ENCODE data around the gene KIAA0825.

KIAA0825 gene, protein sequence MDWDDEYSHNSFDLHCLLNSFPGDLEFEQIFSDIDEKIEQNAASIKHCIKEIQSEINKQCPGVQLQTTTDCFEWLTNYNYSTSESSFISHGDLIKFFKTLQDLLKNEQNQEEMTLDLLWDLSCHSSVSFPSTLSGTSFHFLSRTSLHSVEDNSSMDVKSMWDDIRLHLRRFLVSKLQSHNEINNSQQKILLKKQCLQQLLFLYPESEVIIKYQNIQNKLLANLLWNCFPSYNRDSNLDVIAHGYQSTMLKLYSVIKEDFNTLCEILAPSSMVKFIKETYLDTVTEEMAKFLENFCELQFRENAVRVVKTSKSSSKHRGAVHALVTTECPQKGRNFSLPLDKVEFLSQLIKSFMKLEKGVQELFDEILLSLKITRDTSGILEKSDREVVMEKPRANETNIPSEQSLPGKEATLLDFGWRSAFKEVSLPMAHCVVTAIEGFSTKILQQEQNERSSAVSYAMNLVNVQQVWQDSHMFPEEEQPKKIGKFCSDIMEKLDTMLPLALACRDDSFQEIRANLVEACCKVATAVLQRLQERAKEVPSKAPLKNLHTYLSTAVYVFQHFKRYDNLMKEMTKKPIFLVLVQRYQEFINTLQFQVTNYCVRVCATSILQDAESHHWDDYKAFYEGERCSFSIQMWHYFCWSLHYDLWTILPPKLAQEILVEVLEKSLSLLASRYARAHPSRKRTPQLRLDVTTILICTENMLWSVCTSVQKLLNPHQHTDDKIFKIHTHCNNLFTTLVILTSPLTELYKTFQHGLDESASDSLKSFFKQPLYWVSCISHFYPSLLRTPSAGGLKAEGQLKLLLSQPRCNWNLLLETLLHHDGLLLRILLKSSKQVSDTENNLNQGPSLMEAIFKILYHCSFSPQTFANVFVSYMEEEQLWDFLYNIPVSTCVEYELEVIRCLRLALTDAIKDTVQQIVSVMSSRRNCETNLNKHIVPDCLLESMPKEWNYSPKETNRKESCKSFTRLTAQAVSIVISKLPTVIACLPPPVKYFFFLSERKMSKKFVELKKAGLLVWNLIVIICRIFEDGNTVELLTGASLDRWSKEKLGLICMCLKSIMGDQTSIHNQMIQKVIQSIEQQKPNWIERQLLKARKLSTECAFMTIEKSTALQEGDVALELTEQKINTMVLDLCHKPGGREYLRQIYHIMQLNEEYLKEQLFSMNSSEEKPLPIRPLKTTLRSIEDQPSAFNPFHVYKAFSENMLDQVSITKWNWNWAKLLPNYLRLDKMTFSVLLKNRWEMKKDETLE (N-terminal part only)

DNA sequence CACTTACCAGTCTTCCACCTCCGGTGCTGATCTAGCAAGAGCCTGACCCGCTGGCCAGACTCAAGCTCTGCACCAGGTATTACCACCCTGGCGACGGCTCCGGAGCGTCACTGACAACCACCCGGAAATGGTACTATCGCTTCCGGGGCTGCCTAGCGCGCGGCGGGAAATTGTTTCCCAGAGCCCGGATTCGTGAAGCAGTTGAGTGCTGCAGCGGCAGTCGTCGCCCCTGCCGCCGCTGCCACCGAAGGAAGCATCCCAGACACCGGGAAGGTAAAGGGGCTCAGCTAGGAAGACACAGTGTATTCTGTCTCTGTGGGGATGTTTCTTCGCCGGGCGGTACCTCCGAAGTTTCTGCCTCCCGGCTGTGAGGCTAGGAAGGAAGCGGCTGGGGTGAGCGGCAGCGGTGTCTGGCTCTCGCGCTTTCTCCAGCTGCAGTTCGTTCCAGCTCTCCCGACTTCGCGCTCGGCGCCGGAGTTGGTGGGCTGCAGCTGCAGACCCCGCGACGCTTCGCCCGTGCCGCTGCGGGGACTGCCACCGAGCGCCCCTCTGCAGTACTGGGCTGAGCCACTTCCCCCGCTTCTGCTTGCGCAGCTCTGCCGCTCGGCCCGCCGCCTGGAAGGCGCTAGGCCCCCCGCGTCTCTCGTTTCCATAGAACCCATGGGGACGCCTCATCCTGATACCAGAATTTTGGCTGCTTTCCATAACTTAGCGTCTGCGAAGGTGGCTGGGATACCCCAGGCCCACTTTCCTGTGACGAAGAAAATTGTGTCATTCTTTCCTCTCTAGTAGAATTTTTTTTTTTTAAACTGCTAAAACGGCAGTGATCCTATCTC, at the start of gene KIAA0825, which contains the start of gene SLF1:
Gene KIAA0825, minus strand, starts transcription at position 112 of the 836 bp plus-strand sequence. CDS start 81,478 bp downstream, outside the sequence.
Gene SLF1, plus strand, starts transcription at position 177 of the 836 bp plus-strand sequence. CDS start 10,142 bp downstream, outside the sequence.
- DNase-seq = peak; percentile 81 to 85

DNA sequence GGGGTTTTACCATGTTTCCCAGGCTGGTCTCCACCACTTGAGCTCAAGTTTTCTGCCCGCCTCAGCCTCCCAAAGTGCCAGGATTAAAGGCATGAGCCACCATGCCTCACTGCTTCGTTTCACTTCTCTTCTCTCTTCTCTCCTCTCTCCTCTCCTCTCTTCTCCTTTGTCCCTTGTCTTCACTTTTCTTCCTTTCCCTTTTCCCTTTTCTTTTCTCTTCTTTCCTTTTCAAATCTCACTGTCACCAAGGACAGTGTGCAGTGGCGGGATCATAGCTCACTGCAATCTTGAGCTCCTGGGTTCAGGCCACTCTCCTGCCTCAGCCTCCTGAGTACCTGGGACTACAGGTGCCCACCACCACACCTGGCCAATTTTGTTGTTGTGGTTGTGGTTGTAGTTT, 49.5 kb upstream of the KIAA0825 start:
- no peak for DNase-seq

DNA sequence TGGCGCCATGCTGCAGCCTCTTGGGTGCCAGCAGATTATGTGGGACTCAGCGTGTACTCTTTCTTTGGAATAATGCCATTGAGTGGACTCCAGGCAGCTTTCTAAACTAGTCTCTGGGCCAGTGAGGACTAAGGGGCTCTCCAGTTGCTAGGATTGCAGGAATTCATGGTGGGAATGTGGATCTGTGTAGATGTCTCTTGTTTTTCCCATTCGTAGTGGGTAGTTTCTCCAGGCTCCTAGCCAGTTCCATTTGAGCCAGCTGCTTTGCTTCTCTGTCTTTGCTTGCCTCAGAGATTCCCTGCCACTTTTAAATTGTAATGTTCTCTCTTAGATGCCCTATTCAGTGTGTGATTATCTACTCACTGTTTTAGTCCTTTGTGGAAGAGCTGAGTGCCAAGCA, 42.7 kb upstream of the KIAA0825 start:
- DNase-seq = no peak

DNA sequence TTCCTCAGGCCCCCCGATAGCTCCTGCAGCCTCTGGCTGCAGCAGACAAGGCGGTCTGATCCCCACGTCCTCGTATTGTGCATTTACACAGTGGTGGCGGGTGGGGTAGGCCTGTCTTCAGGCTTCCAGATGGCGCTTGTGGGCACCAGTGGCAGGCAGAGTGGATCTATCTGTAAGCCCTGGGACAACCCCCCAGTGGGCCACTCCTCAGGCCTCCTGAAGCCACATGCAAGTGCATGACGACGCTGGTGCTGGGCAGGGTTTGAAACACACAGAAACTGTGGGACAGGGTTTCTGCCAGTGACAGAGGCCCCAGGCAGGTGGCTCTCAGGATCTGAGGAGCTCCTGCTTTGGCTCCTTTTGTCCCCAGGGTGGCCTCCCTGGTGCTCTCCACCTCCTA, 42.1 kb upstream of the KIAA0825 start:
- DNase-seq = no peak

DNA sequence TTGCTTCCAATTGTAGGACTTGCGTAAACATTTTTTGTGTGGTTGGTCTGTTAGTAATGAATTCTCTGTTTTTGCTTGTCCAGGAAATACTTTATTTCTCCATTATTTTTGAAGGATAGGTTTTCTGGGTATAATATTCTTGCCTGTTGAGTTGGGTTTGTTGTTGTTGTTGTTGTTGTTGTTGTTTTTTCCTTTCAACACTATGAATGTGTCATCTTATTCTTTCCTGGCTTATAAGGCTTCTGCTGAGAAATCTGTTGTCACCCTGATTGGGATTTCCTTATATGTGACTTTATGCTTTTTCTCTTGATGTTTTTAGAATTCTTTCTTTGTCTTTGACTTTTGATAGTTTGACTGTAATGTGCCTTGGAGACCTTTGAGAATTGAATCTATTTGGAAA, 39.9 kb upstream of the KIAA0825 start:
- DNase-seq = no peak

DNA sequence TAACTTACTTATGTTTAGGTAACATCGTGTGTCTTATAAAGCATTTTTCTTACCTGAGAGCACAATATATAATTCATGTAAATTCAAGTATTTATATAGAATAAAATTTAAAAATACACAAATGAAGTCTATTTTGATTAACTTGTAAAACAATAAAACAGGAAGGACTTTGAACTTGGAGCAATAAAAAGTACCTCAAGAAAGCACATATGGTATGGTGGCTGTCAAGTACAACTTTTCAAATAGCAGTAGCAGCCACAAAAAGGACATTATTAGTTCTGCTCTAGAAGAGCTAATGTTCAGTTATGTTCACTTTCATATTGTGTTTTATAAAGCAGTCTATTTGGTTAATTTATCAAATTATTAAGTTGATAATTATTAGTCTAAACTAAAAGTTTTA, 31.5 kb upstream of the KIAA0825 start:
- DNase-seq = no peak

DNA sequence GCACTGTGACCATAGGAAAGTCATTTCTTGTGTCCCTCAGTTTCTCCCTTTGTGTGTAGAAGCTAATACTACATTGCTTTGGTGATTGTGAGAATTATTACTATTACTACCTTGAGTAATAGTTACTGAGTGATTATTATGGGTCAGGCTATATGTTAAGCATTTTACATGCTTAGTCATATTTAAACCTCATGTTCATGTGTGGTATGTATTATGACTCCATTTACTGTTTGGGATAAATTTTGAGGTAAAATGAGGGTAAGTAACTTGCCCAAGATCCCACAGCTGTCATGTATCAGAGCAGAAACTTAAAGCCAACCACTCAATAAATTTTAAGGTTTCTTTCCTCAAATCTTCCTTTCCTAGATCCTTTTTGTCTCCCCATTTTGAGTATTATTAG, 28.4 kb upstream of the KIAA0825 start:
- no peak for DNase-seq

DNA sequence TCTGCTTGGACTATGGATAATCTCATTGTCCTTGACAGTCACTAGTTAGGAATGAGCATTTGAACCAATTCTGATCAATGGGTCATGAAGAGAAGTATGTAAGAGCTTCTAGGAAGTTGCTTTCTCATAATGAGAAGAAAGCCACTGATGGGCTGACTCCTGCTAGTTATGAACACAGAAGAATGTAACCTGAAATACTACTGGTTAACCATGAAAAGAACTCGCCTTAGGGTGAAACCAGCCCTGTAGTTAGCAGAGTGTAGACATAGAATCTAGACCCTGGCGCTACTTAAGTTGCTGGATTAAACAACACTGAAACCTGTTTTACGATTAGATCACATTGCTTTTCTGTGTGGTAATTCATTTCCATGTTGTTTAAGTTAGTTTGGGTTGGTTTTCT, 26.6 kb upstream of the KIAA0825 start:
- no peak for DNase-seq

DNA sequence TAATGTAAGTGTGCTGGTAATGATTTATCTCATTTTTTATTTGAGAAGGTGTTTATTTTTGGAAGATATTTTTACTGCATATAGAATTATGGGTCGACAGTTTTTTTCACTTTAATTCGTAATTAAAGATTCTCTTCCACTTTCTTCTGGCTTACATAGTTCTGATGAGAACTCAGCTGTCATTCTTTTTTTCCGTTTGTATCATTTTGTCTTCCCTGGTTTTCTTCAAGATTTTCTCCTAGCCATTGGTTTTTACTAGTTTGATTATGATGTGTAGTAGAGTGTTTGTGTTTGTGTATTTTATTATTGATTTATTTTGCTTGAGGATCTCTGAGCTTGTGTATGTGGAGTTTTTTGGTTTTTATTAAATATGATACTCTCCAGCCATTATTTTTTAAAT, 21.8 kb upstream of the KIAA0825 start:
- DNase-seq = no peak

DNA sequence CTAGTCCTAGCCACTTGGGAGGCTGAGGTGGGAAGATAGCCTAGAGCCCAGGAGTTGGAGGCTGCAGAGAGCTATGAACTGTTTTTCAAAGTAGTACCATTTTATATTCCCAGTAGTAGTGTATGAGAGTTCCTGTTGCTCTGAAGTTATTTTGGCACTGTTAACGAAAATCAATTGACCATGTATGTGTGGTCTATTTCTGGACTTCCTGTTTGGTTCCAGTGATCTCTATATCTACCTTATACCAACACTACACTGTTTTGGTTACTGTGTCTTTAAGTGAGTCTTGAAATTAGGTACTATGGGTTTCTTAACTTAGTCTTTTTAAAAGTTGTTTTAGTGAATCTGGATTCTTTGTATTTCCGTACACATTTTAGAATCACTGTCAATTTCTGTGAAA, 13.6 kb upstream of the KIAA0825 start:
- no peak for DNase-seq

DNA sequence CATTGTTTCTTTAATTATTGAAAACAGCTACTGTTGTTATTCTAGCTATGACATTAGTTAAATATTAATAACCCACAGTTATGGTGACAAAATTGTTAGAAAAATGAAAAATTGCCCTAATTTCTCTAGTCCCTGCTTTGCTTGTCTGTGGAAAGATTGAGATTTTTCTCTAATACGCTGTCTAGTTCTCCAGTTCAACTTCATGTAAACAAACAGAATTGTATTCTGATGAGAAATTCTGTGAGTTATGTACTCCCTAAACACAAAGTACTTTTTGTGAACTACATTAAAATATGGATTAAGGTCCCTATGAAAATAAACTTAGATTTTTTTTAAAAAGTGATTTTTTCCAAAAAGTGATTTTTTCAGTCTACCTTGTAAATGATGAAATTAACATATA, 8.8 kb upstream of the KIAA0825 start:
- DNase-seq = no peak

DNA sequence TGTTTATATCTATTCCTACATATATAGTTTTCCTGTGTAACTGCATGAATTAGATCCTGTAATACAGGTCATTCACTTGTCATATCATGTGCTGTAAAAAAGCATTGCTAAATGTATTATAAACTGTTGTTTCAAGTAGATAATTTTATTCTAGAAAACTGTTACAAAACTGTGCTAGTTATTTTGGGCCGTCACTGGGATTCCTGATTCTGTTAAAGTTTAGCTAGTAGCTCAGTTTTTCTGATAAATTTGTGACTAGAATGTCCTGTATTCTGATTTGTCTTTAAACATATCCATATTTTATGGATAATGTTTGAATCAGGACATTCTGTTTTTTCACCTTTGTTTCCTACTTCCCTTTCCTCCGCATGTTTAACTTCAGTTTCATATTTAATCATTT, 5.5 kb upstream of the KIAA0825 start:
- no peak for DNase-seq

DNA sequence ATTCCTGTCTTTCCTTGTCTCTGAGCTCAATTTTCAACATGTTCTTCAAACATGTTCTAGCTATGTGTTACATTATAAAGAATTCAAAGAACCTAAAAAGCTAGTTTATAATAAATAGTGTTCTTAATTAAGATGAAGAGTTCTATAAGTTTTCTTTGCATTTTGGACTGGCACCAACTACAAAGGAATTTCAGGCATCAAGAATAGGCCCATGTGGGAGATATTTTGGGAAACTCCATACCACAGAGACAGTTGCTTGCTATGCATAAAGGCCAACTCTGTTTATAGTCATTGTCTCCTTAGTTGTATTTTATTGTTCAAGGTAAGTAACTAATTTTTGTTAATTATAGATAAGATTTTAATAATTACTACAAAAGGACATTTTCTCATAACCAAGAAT, 4.6 kb upstream of the KIAA0825 start:
- DNase-seq = no peak

DNA sequence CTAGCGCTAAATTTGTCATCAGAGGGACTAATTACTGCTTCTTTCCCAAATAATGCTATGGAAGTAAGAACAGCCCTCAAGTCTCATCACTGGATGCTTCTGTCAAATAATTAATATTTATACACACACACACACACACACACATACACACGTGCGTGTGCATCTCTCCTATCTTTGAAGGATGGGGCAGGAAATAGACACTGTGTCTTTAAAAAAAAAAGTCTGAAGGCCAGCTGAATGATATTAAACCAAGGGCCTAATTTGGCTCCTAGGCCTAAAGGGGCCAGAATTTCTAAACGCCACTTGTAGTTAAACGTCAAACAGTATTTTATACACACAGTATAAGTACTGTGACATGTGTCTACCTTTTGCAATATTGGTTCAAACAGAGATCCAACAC, 3.4 kb upstream of the KIAA0825 start:
- DNase-seq = no peak

DNA sequence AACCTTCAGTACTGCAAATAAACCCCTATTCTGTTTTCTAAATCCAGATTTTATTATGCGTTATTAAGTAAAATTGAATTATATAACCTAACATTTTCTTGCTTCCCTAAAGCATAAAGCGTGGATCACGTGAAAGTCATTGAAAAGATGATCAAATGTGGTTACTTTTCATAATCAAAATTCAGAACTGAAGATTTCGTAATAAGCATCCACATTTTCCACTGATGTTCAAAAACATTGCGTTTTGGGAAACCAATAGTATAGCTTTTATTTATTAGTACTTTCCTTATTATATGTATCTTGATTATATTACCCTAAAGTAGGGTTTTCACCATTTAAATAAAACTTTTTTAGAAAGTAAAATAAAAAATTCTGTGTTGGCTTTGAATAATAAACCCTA, 1.9 kb upstream of the KIAA0825 start:
- DNase-seq = no peak

DNA sequence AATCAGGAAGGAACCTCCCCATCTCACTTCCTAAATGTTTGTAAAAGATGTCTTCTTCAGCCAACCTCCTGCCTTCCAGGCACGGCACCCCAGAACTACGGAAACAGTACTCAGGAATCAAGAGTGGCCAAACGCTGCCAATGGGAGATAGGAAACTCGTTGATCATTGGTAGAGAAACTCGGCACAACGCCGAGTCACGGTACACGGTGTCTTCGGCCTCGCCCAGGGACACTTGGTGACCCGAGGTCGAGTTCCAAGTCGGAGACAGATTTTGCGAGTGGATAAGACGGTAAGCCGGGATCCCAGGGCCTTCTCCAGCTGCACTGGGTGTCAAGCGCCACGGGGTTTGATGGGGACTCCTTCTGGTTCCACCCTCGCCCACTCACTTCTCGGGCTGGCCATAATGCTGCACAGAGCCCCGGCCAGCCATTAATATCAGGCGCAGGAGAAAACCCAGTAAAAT, 343 bp downstream of the KIAA0825 start:
- peak in 1 of 2 experiments; percentile 36 for DNase-seq

DNA sequence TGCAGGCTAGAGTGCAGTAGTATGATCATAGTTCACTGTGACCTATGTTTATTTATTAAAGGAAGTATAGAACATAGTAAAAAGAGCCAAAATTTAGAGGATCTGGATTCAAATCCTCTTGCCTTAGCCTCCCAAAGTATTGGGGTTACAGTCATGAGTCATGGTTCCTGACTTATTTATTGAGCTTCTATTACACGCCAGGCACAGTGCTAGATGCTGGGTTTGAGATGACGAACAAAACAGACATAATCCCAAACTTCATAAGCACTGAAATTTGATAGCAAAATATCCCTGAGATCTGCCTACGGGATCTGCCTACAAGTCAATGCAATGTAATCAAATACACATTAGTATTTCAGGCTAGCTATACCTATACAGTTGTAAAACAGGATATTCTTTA, 2.5 kb downstream of the KIAA0825 start:
- DNase-seq = no peak

DNA sequence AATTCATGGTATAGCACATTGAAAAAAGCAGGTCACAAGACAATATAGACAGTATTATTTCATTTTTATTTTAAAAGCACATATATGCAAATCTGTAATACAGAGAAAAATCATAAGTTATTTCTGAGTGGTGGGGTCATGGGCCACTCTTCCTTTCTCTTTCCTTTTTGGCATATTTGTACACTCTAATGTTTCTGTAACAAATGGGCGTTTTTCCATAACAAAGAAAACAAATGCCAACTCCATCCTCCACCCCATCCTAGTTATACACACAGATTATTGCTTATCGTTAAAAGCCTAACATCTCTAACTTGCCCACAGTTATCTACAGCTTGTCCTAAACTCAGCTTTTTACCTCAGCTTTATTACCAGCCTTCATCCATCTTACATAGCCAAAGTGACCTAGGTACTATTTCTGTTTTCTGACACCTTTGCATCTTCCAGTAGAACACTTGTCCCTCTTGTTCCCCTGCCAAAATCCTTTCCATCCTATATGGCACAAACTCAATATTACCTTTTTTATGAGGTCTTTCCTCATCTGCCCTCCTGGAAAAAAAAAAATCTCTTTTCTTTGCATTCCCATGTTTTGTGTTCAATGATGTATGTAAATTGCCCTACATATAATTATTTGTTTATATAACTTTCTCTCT, 4.1 kb downstream of the KIAA0825 start:
- DNase-seq = no peak

DNA sequence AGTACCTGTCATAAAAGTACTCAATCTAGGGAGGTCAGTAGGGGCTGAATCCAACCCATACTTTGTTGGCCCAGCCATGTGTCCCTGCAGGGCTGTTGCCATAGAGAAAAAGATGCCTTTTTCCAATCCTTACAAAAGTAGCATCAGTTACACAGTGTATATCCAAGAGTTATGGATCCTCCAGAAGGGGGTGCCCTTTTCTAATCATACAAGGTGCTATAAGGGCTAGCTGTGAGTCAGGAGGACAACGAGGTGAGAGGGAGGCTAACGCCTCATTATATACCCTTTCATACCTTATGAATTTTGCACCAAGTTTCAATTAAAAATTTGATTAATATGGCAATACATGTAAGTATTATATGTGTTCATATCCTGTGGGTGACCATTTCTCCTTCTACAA, 4.8 kb downstream of the KIAA0825 start:
- DNase-seq = peak; percentile 14 to 49

DNA sequence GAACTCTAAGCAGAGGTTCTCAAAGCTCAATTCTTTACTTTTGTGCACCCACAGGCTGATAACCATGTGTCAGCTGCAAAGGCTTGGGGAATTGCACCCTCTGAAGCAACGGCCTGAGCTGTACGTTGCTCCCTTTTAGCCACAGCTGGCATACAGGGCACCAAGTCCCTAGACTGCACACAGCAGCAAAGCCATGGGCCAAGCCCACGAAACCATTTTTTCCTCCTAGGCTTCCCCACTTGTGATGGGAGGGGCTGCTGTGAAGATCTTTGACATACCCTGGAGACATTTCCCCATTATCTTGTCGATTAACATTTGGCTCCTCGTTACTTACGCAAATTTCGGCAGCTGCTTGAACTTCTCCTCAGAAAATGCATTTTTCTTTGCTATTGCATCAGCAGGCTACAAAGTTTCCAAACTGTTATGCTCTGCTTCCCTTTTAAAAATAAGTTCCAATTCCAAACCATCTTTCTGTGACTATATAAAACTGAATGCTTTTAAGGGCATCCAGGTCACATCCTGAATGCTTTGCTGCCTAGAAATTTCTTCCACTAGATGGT, 23.0 kb downstream of the KIAA0825 start:
- no peak for DNase-seq
